Hematopoietic multipotent progenitor cell treated with erythropoietin and hydrocortisone succinate and interleukin-3 and kit ligand, for 4 days (in vitro differentiated cells): ENCODE results near the gene ANKRD55.
"Not testable (repeated sequence)": the region's sequence is repeated elsewhere in the genome, so short reads cannot be mapped to it uniquely, and the experiment has no call there.

Experiments used
- DNase-seq: peaks from one replicate; pipeline ENCODE4 v3.0.0-alpha.2; 2015

Gene ANKRD55

DNA sequence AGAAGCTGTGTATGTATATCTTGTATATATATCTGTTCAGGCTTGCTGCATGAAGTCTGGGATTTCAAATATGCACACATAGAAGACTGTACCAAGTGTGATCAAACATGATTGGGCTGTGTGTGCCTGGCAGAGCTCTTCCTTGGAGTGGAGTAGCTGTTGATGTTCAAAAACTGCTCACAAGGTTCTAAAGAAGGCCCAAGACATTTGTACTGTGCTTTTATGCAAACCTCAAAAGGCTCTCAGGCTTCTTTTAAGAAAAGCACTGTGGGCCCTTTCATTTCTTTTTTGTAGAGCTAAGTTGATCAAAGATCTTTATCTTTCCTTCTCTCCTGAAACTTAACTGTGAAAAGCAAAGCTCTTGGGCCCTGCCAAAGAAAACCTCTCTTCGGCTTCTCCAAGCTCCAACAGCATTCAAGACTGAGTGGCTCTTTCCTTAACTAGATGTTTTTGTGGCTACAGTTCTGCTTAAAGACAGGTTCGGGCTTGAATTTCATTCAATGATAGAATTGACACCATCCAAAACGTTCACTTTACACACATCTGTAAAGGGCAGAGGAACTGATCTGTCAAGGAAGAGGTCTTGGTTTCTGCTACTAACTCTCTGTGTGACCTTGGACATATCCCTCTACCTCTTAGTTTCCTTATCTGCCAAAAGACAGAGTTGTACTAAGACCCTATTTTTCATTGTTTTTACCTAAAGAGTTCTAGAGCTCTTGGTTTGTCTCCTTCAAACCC is 132.5 kb downstream of the ANKRD55 start:
- DNase-seq, result no peak

DNA sequence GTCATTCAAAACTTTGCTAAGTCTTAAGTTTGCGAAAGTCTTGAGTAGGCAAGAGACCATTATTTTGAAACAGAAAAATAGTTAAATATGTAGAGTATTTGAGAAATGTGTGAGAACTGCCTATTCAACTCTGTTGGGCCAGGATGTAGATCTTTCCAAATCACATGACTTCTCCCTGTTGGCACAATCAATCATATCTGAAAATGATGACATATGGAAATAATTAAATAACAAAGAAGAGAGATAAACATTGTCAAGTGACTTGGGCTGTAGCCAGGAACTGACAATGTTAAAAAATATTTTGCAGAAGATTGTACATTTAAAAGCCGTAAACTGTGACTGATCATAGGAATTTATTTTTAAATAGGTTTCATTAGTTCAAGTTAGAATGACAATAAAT is 133.8 kb downstream of the ANKRD55 start:
- no peak for DNase-seq

DNA sequence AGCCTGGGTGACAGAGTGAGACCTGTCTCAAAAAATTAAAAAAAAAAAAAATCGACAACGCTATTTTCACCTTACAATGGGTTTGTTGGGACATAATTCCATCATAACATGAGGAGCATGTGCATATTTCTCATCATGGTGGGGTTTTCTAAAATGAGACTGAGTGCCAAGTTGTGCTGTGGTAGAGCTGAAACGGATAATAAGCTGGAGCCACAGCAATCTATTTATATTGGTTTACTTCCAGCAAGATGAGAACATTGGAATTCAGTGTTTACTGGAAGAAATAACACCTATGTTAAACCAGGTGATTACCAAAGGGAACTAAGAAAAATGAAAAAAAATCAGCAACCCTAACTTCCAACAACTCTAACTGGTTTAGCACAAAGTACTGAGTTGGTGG is 136.1 kb downstream of the ANKRD55 start:
- no peak for DNase-seq

DNA sequence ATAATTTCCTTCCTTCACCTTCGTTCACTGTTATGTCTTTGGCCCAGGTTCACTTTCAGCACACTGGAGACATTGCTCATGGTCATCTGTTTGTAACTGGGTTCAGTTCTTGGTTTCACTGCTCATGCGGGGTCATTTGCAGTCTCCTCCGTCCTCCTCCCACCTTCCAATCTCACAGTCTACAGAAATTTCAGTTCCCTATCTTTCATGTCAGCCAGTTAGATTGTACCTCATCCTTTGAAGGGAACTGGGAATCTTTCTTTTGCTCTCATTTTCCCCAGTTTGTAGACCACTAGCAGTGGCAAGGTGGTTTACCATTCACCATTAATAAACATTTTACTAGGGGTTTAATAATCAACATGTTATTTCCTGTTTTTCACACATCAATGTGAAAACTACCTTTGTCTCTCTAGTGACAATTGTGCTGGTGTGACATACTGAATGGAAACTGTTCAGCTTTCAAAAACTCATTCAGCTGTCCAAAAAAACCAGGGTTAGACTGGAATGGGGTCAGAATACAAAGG is 137.5 kb downstream of the ANKRD55 start:
- DNase-seq, result no peak

DNA sequence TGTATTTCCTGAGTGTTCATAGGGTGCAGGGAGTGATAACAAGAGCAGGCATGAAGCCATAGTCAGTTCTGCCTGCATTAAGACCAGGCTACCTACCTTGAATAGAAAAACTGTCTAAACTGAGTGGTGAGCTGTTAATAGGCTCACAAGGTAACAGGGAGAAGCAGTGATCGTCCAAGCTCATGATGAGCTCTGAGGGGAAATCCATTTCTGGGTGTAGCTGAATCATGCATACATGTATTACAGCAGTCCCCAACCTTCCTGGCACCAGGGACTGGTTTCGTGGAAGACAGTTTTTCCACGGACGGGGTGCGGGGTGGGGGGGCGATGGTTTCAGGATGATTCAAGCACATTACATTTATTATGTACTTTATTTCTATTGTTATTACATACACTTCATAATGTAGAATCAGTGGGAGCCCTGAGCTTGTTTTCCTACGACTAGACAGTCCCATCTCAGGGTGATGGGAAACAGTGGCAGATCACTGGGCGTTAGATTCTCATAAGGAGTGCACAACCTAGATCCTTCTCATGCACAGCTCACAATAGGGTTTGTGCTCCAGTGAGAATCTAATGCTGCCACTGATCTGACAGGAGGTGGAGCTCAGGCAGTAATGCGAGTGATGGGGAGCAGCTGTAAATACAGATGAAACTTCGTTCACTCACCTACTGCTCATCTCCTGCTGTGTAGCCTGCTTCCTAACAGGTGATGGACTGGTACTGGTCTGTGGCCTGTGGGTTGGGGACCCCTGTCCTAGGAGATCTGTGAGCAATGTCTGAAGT is 138.4 kb downstream of the ANKRD55 start:
- DNase-seq, result no peak

DNA sequence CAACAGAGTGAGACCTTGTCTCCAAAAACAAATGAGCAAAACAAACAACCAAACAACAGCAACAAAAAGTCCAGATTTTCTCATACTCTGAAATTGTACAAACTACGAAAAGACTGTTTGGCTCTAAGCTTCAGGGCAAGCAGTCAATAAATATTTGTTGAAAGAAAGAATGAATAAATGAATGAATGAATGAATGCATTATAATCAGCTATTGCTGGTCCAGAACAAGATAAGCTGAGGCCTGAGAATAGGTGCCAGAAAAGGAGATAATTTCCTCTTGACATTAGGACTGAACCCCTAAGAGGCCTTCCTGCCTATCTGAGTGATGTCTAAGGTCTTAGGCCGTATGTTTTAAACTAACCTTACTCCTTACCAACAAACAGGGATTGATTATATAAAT is 139.2 kb downstream of the ANKRD55 start:
- no peak for DNase-seq

DNA sequence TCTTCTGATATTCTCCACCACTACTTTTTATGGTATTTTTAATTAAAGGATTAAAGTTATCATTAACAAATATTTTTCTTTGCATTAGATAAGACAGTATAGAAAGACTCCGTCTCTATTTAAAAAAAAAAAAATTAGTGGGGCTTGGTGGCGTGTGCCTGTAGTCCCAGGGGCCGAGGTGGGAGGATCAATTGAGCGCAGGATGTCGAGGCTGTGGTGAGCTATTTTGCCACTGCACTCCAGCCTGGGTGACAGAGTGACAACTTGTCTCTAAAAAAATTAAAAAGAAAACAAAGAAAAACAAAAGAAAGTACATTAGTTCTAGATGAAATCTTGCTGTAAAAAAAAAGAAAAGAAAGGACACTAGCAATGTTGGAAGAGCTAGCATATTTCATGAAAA is 141.0 kb downstream of the ANKRD55 start:
- no peak for DNase-seq

DNA sequence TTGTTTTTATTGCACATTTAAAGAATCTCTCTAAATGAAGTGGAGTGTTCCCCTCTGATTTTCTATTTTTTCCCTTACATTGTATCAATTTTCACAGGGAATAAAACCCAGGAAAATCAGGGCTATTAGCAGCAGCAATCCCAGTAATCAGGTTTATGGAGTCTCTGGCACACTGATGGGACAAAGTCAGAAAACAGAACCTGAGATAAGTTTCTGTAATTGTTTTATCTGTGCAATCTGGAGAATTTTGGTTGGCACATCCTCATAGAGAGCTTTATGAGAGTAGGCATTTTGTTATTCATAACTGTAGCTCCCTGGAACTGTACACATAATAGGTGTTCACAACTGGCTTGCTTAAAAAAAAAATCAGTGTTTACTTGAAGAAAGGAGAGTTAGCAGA is 141.5 kb downstream of the ANKRD55 start:
- DNase-seq, result no peak

DNA sequence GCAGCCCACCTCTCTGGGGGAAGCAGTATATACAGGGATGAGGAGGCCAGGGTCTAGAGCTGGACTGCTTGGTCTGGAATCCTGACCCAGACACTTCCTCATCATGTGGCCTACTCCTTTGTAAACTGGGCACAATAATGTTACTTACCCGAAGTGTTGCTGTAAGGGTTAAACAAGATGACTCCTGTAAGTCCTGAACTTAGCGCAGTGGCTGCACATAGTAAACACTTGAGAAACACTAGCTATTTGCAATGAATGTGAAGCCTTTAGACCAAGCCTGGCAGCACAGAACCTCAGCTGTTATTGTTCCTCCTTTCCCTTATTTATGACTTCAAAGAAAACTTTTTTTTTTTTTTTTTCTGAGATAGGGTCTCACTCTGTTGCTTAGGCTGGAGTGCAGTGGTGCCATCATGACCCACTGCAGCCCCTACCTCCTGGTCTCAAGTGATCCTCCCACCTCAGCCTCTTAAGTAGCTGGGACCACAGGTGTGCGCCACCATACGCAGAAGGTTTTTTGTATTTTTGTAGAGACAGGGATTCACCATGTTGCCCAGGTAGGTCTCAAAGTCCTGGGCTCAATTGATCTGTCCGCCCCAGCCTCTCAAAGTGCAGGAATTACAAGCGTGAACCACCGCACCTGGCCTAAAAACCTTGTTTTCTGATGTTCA is 142.2 kb downstream of the ANKRD55 start:
- DNase-seq, result no peak

DNA sequence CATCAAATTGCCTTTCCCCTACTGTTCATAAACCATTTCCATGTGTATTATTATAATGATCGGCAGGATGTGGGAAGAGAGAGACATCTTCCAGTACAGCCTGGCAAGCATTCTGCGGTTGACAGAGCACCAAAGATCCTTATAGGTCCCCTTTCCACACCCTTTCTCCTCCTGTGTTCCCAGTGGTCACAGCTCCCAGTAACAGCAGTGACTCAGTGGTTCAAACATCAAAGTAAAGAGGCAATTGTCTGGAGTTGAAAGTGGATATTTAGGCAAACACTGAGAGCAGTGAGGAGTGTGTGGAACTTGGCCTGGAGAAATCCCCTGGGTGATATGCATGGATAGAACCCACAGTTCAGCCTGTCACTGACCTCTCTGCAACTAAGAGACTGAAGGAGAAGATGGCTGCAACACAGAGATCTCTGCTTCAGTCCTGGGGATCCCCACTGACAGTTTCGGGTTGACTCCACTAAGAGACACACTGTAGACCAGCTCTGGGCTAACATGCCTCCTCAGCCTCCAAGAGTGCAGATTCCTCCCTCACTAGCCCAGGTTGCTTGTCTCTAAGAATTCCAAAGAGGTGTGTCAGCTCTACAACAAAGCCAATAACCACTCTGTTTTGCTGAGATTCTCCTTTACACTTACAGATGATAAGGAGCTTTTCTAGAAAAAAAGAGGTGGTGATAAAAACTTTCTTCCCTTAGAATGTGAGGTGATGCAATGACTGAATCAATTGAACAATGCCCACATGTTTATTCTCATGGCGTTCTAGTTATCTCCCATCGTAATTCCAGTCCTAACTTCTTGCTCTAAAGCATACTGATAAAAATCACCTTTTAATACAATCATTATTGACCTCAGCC is 143.9 kb downstream of the ANKRD55 start:
- DNase-seq, result no peak

DNA sequence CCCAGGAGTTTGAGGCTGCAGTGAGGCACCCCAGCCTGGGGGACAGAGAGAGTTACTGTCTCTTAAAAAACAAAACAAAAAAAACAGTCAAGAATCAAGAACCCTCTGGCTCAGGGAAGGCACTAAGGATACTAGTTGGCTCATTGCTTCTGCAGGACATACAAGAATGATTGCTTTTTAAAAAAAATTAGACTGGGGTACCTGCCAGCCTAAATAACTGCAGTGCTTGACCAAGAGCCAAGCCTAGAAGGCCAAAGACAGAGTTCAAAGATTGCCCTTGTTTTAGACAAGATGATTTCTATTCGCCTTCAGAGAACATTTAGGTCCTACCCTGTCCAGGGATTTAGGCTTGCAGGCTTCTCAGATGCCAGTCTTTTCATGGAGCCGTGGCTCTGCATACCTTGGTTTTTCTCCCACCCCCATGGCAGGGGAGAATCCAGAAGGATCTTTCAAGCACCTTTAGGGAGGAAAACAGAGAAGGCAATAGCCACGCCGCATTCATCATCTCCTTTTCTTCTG is 144.6 kb downstream of the ANKRD55 start:
- no peak for DNase-seq

DNA sequence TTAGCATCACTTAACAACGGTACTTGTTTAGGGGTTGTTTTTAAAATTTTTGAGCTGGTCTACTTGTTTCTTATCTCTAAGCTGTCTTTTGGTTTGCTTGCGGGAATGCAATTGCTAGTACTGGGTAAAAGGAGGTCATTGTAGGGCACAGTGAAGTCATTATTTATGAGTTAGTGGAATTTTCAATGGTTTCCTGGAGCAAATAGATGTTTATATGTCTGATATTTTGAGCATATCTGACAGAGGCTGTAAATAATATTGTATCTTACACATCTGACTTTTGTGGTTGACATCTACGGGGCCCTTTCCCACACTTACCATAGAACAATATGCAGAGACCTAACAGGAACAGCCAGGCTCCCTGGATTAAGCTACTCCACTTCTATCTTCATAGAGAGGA is 147.9 kb downstream of the ANKRD55 start:
- peak; percentile 36 for DNase-seq

DNA sequence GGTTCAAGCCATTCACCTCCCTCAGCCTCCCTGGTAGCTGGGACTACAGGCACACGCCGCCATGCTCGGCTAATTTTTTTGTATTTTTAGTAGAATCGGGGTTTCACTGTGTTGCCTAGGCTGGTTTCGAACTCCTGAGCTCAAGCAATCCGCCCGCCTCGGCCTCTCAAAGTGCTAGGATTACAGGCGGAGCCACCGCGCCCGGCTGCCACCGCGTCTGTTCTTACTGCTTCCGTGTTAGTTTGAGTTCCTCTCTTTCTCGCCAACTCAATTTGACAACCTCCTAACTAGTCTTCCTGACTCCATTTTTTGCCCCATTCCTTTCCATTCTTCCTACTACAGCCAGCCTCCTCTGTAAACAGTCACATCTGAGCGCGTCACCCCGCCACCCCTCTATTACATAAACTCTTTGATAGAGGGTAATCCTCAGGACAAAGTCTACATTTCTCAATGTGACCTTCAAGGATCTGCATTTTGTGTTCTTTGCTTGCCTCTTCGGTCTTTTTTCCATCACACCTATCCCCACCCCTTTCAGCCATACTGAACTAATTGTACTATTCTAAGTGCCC is 149.8 kb downstream of the ANKRD55 start:
- no peak for DNase-seq

DNA sequence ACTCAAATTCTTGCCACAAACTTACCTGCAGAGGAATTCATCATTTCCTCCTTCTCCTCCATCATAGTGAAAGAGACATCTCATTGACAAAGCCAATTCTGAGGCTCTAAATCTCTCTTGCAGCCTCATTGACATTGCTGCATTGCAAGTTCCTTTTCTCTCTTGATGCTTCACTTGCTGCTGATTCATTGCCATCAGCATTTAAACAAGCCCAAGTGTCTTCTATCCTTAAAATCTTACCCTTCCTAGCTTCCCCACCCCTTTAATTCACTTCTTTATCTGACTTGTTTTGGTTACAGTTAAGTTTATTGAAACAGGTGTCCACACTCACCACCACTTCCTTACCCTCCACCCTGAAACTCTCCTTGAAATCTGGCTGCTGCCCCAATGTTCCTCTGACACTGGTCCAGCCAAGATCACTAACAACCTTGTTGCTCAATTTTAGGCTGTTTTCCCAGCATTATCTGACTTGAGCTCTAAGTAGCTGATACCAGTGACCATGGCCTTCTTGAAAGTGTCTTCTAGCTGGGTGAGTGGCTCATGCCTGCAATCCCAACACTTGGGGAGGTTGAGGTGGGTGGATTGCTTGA is 152.0 kb downstream of the ANKRD55 start:
- DNase-seq, result not testable (repeated sequence)

DNA sequence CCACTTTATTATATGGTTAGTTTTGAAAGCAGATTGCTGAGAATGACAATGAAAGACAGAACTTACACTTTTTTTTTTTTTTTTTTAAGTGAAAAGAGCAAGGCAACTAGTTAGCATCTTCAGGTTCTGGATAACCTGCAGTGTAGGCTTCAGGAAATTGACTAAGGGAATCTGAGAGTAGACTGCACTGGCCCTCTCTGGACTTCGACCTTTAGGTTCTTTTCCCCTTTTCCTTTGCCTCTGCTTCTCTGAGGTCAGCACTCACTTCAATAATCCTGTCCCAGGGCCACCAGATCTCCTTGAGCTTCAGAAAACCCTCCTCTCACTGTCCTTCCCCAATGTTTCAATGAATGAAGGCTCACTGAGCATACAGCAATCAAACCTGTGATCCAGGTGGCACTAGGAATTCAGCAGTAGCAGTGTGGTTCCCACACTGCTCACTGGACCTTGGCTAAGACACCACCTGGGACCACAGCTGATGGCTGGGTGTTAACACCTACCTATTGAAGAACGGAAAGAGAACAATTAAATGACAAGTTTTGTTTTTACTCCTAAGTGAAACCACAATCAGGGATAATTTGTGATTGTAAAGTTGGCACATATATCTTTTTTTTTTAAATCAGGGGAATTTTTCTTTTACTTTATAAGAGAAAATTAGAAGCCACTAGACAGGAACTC is 152.6 kb downstream of the ANKRD55 start:
- no peak for DNase-seq

DNA sequence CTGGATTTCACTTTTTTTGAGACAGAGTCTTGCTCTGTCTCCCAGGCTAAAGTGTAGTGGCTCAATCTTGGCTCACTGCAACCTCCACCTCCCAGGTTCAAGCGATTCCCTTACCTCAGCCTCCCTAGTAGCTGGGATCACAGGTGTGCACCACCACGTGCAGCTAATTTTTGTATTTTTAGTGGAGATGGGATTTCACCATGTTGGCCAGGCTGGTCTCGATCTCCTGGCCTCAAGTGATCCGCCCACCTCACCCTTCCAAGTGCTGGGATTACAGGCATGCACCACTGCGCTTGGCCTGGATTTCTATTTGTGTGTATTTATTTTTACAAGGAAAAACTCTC is 154.0 kb downstream of the ANKRD55 start:
- DNase-seq, result not testable (repeated sequence)

DNA sequence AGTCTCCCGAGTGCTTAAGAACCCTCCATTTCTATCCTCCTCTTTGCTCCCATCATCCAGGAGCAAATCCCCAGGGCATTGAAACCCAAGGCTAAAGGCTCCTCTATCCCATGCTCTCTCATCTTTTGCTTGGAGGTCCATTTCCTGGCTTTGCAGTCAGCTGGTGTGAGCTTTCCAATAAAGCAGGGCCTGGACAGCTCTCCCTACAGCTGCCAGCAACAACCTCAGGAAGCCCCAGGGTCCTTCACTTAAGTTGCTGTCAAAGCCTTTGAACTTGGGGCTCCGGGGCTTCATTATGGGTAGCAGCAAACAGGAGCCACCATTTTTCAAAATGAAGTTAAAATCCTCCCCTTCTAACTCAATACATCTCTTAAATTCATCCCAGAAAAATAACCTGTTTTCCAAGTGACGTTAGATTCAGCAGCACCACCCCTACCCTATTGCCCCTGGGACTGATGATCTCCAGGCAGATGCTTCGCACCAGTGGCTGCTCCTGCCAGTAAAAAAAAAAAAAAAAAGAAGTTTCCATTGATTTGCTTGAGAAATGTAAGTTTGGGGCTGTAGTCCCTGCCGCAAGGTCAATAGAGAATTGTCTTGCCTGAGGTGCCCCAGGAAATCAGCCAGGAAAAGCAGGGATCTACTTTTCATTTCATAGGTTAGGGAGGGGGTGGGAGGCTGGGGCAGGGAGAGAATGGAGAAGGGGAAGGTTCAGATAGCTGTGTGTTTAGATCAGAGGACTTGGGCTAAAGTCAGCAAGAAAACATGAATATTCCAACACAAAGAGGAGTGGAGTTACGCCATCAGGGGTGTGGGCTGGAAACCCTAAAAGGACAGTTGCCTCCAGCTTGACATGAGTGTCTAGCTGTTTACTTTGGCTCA is 154.6 kb downstream of the ANKRD55 start:
- DNase-seq, result no peak

DNA sequence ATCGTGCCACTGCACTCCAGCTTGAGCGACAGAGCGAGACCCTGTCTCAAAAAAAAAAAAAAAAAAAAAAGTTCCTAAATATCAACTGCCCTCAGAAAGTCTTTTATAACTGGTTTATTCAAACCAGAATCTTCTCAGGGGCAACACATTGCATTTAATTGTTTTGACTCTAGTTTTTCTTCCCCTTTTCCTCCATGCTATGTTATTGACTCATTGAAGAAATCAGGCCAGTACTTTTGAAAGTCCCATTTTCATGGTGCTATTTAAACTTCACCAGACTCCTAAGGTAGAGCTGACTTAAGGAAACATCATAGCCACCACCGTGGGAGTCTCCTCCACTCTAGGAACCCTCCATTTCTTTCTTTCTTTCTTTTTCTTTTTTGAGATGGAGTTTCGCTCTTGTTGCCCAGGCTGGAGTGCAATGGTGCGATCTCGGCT is 155.3 kb downstream of the ANKRD55 start:
- DNase-seq, result no peak

DNA sequence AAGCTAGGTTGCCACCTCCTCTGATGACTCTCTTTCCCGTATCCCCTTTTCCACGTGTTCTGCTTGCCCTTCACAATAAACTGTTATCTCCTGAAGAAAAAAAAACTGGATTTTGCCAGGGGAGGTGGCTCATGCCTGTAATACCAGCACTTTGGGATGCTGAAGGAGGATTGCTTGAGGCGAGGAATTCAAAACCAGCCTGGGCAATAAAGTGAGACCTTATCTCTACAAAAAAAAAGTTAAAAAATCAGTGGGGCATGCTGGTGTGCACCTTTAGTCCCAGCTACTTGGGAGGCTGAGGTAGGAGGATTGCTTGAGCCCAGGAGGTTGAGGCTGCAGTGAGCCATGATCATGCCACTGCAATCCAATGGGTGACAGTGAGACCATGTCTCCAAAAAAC is 156.6 kb downstream of the ANKRD55 start:
- no peak for DNase-seq

DNA sequence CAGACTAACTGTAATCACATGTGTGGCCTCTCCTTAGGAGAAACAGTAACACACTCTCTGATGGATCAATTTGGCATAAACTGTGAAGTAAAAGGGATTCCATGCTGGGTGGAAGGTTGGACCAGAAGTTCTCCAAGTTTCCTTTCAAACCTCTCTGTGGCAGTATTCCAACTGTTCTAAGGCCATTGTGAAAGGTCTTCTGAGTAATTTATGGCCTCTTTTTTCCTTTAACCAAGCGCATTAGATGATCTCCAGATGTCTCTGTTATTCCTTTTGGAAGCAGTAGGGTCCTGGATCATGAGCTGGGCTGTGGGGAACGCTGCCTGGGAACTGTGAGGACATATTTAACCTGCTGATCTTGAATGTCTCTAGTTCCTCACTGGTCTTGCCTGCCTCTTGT is 157.8 kb downstream of the ANKRD55 start:
- DNase-seq, result no peak
